GM12872 (cell line): ENCODE data around the gene HSFX1.
"Not testable (repeated sequence)": the region's sequence is repeated elsewhere in the genome, so short reads cannot be mapped to it uniquely, and the experiment has no call there.

Experiments
- TF ChIP-seq, protein P1 (sequence below): IDR thresholded peaks from 3 replicates; pipeline ENCODE4 v1.5.1; 2011; ENCODE audit warnings: low read depth, mild to moderate bottlenecking, low read length, moderate library complexity; ENCODE audit not compliant: insufficient read depth

Gene HSFX1

DNA sequence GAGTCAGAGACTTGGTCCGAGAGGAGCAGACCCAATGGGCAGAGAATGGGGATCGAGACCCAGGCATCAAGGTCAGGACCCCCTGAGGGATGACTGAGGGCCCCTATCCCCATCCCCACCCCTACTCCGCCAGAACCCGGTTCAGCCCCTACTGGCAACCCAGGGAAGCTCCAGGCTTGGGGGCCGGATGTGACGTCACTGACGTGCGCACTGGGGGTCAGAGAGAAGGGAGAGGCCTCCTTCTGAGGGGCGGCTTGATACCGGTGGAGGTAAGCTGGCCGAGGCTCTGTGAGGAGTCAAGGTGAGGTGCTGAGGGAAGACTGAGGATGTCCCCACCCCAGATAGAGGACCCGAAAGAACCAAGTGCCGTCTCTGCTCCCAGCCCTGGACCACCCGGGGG lies 7.9 kb downstream of the HSFX1 start, which contains the start of gene MAGEA9:
MAGEA9 (plus strand) TSS at position 204 of the 400 bp plus-strand sequence. CDS start 4,281 bp downstream, outside the sequence.
- TF ChIP-seq, protein P1, sequence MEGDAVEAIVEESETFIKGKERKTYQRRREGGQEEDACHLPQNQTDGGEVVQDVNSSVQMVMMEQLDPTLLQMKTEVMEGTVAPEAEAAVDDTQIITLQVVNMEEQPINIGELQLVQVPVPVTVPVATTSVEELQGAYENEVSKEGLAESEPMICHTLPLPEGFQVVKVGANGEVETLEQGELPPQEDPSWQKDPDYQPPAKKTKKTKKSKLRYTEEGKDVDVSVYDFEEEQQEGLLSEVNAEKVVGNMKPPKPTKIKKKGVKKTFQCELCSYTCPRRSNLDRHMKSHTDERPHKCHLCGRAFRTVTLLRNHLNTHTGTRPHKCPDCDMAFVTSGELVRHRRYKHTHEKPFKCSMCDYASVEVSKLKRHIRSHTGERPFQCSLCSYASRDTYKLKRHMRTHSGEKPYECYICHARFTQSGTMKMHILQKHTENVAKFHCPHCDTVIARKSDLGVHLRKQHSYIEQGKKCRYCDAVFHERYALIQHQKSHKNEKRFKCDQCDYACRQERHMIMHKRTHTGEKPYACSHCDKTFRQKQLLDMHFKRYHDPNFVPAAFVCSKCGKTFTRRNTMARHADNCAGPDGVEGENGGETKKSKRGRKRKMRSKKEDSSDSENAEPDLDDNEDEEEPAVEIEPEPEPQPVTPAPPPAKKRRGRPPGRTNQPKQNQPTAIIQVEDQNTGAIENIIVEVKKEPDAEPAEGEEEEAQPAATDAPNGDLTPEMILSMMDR, result not testable (repeated sequence)

DNA sequence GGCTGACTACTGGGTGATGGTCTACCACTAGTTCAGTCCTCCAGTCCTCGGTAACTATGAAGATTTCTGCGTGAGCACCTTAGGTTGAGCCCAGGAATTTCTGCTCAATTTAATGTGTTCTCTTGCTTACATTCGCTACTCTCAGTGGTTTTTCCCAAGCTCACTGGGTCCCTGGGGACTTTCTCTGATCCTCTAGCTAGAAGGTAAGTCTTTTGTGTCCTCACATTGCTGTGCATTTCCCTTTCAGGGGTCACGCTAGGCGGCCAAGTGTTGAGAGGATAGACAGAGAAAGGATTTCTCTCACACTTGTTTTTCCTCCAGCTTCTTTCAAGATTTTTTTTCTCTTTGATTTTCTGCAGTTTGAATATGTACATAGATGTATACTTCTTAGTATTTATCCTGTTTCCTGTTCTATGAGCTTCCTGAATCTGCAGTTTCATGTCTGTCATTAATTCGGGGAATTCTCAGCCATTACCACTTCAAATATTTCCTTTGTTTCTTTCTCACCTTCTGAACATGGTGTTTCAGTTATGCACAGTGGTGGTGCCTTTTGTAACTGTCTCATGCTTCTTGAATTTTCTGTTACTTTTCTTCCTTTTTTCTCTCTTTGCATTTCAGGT lies 25.3 kb downstream of the HSFX1 start:
- TF ChIP-seq, protein P1, result no peak

DNA sequence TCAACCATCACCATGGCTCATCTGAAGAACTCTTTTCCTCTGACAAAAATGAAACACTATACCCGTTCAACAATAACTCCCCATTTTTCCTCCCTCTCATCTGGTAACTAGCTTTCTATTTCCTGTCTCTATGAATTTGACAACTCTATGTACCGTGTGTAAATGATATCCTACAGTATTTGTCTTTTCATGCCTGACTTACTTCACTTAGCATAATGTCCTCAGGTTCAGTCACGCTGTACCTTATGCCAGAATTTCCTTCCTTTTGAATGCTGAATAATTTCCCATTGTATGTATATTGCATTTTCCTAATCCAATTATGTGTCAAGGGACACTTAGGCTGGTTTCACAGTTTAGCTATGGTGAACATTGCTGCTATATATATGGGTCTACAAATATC lies 26.1 kb downstream of the HSFX1 start:
- TF ChIP-seq, protein P1, result no peak

DNA sequence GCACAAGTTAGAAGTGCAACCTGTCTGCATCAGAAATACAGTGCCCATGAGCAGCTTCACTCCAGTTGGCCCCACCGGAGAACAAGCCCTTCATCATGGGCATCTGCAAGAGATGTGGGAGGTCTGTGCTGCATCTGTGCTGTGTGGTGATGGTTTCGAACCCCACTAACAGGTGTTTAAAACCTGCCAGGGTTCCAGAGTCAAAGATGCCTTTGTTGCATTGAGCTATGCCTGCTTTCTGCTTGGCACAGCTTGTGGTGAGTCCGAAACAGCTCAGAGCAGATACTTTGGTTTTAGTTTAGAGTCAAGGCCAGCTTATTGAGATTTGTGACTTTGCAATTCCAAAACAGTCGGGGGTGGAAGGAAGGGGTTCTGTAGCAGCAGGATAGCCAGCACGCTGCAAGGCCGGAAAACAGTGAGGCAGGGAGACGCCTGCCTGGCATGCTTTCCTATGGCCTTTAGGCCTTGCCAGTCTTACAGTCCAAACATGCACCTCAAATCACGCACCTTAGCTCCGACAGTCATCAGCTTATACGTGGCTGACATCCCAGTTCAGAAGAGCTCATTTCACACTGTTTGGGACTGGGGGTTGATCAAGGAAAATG lies 29.7 kb downstream of the HSFX1 start:
- TF ChIP-seq, protein P1, result no peak

DNA sequence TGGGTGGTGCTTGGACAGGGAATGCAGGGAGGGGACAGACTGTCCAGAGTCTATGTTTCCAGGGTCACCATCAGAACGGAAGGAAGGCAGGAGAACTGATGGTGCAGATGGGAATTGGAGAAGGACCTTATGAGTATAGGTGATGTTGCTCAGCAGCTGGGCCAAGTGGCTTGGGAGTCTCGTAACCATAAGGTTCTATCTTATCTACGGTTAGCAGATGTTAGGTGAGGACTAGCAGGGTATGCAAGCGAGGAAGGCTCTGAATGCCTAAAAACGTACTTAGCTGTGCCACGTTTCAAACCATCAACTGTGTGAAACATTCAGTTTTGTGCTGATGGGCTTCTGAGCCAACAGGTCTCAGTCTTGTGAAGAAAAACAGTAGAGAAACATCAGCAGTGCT lies 30.2 kb downstream of the HSFX1 start:
- TF ChIP-seq, protein P1, result no peak

DNA sequence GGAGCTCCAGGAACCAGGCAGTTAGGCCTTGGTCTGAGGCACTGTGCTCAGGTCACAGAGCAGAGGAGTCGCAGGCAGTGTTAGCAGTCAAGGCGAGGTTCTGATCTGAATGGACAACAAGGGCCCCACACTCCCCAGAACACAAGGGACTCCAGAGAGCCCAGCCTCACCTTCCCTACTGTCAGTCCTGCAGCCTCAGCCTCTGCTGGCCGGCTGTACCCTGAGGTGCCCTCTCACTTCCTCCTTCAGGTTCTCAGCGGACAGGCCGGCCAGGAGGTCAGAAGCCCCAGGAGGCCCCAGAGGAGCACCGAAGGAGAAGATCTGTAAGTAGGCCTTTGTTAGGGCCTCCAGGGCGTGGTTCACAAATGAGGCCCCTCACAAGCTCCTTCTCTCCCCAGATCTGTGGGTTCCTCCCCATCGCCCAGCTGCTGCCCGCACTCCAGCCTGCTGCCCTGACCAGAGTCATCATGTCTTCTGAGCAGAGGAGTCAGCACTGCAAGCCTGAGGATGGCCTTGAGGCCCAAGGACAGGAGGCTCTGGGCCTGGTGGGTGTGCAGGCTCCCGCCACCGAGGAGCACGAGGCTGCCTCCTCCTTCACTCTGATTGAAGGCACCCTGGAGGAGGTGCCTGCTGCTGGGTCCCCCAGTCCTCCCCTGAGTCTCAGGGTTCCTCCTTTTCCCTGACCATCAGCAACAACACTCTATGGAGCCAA lies 34.0 kb downstream of the HSFX1 start:
- TF ChIP-seq, protein P1, result no peak

DNA sequence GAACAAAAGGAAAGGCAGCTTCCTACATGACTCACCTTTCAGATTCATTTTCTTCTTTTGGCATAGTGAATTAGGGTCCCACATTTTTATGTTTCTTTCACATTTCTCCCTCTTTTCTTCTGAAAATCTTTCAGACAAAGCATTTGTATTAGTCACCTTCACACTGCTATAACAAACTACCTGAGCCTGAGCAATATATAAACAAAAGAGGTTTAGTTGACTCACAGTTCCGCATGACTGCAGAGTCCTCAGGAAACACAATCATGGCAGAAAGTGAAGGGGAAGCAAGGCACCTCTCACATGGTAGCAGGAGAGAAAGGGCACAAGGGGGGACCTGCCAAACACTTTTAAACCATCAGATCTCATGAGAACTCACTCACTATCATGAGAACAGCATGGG lies 44.8 kb downstream of the HSFX1 start:
- TF ChIP-seq, protein P1, result no peak
